ENCODE data around the gene LIN9. TPM values are rescaled to one million over a fixed set of nuclear protein-coding genes. Genes with fewer than 3 reads are reported as not detected.
"Not testable (repeated sequence)": the region's sequence is repeated elsewhere in the genome, so short reads cannot be mapped to it uniquely, and the experiment has no call there.

LIN9 gene
- total RNA-seq, 1 donor from 2014 or later = 2.1 TPM

- no peak overlapping the region for H3K27ac Mint-ChIP-seq (ENCODE audit: unreplicated experiment)
- H3K27me3 Mint-ChIP-seq (ENCODE audit: low read depth) = peaks cover 2% of the 10 kb centered on the region
- no peak for DNase-seq (ENCODE audit: low spot score)
- TF ChIP-seq, protein P1, sequence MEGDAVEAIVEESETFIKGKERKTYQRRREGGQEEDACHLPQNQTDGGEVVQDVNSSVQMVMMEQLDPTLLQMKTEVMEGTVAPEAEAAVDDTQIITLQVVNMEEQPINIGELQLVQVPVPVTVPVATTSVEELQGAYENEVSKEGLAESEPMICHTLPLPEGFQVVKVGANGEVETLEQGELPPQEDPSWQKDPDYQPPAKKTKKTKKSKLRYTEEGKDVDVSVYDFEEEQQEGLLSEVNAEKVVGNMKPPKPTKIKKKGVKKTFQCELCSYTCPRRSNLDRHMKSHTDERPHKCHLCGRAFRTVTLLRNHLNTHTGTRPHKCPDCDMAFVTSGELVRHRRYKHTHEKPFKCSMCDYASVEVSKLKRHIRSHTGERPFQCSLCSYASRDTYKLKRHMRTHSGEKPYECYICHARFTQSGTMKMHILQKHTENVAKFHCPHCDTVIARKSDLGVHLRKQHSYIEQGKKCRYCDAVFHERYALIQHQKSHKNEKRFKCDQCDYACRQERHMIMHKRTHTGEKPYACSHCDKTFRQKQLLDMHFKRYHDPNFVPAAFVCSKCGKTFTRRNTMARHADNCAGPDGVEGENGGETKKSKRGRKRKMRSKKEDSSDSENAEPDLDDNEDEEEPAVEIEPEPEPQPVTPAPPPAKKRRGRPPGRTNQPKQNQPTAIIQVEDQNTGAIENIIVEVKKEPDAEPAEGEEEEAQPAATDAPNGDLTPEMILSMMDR (IDR thresholded peaks at IDR 0.05) = no peak
- no peaks in the 10 kb centered on the region for H3K4me1 Mint-ChIP-seq (ENCODE audit: low read depth)
- H3K4me3 Mint-ChIP-seq (ENCODE audit: unreplicated experiment) = no peak overlapping the region
- no peaks in the 10 kb centered on the region for H3K36me3 Mint-ChIP-seq (ENCODE audit: low read depth)
- no peaks in the 10 kb centered on the region for H3K9me3 Mint-ChIP-seq (ENCODE audit: low read depth)
Observed at GRCh38 chr1:226203655-226204054, 105.3 kb downstream of the LIN9 start.

DNA sequence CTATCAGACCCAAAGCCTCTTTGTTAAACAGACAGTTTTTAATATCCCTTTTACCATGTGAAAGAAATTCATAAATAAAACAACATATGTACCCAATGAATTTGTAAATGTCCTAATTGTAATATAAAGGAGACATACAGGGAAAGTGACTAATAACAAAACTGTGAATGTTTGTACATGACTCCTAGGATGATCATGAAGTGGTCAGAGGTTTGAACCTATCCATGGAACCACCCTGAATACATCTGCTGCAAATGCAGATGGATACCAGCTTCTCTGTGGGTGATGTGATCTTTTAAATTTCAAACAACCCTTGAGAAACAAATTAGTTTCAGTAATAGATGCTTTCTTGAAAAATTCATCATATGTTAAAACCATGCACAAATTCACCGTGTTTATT, 105.7 kb downstream of the LIN9 start:
- no peak for DNase-seq (ENCODE audit: low spot score)
- no peaks in the 10 kb centered on the region for H3K4me1 Mint-ChIP-seq (ENCODE audit: low read depth)
- peaks cover 2% of the 10 kb centered on the region for H3K27me3 Mint-ChIP-seq (ENCODE audit: low read depth)
- TF ChIP-seq, protein P1 (IDR thresholded peaks at IDR 0.05) = no peak
- H3K36me3 Mint-ChIP-seq (ENCODE audit: low read depth) = no peaks in the 10 kb centered on the region
- H3K4me3 Mint-ChIP-seq (ENCODE audit: unreplicated experiment) = no peak overlapping the region
- no peaks in the 10 kb centered on the region for H3K9me3 Mint-ChIP-seq (ENCODE audit: low read depth)
- no peak overlapping the region for H3K27ac Mint-ChIP-seq (ENCODE audit: unreplicated experiment)

GRCh38 chr1:226202666-226203065, 106.3 kb downstream of the LIN9 start:
- not testable (repeated sequence) for H3K4me3 Mint-ChIP-seq (ENCODE audit: unreplicated experiment); H3K9me3 Mint-ChIP-seq (ENCODE audit: low read depth); H3K4me1 Mint-ChIP-seq (ENCODE audit: low read depth); H3K27ac Mint-ChIP-seq (ENCODE audit: unreplicated experiment); H3K36me3 Mint-ChIP-seq (ENCODE audit: low read depth); DNase-seq (ENCODE audit: low spot score); H3K27me3 Mint-ChIP-seq (ENCODE audit: low read depth)

DNA sequence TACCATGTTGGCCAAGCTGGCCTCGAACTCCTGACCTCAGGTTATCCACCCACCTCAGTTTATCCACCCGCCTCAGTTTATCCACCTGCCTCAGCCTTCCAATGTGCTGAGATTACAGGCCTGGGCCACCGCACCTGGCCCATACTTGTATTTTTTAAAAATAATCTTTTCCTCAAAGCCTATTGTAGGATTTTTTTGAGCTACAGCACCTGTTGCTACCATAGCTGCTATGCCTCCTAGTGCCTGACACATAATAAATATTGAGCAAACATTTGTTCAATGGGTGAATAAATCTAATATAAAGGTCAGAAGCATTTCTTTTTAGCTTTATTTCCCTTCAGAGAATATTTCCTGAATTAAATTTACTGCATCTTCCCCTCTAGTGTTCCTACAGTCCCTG, 106.7 kb downstream of the LIN9 start:
- Mint-ChIP-seq H3K4me3 (ENCODE audit: unreplicated experiment) (no peak overlapping the region), H3K27ac (ENCODE audit: unreplicated experiment) (no peak overlapping the region), H3K27me3 (ENCODE audit: low read depth) (peaks cover 2% of the 10 kb centered on the region), H3K4me1 (ENCODE audit: low read depth) (no peaks in the 10 kb centered on the region), H3K9me3 (ENCODE audit: low read depth) (no peaks in the 10 kb centered on the region), H3K36me3 (ENCODE audit: low read depth) (no peaks in the 10 kb centered on the region)
- DNase-seq (ENCODE audit: low spot score) = no peak
- TF ChIP-seq, protein P1 (IDR thresholded peaks at IDR 0.05) = no peak

DNA sequence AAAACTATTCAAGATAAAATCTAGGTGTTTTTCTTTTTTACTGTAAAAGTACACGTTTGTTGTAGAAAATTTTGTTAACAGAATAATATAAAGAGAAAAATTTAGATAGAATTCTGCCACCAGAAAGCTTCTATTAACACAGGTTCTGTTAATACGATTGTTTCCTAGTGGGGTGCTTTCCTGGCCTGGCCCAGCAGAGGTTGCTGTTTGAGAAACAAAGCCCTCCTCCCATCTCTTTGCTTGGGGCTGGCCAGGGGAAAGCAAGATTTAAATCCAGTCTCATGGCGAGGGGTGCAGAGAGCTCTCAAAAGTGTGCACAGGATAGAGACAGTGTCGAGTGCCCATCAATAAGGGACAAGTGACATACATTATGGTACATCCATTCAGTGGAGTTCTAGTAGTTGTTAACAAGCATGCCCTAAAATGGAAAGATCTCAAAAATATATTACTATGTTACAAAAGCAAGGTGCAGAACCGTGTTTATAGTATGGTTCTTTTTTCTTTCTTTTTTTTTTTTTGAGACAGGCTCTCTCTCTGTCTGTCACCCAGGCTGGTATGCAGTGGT, 107.9 kb downstream of the LIN9 start:
- DNase-seq (ENCODE audit: low spot score) = no peak
- TF ChIP-seq, protein P1 (IDR thresholded peaks at IDR 0.05) = peak; percentile 50
- no peaks in the 10 kb centered on the region for H3K9me3 Mint-ChIP-seq (ENCODE audit: low read depth)
- no peak overlapping the region for H3K27ac Mint-ChIP-seq (ENCODE audit: unreplicated experiment)
- no peaks in the 10 kb centered on the region for H3K4me1 Mint-ChIP-seq (ENCODE audit: low read depth)
- no peaks in the 10 kb centered on the region for H3K36me3 Mint-ChIP-seq (ENCODE audit: low read depth)
- no peak overlapping the region for H3K4me3 Mint-ChIP-seq (ENCODE audit: unreplicated experiment)
- peaks cover 2% of the 10 kb centered on the region for H3K27me3 Mint-ChIP-seq (ENCODE audit: low read depth)

GRCh38 chr1:226199971-226200370, 109.0 kb downstream of the LIN9 start:
- TF ChIP-seq, protein P1 (IDR thresholded peaks at IDR 0.05) = no peak
- Mint-ChIP-seq H3K36me3 (ENCODE audit: low read depth) (no peaks in the 10 kb centered on the region), H3K9me3 (ENCODE audit: low read depth) (no peaks in the 10 kb centered on the region), H3K4me3 (ENCODE audit: unreplicated experiment) (no peak overlapping the region), H3K4me1 (ENCODE audit: low read depth) (no peaks in the 10 kb centered on the region), H3K27me3 (ENCODE audit: low read depth) (peaks cover 2% of the 10 kb centered on the region), H3K27ac (ENCODE audit: unreplicated experiment) (no peak overlapping the region)
- DNase-seq (ENCODE audit: low spot score) = no peak

Measured in chondrocyte (in vitro differentiated cells).